Measurements from ENCODE around the gene MAGEL2. TPM values are rescaled to one million over a fixed set of nuclear protein-coding genes. Genes with fewer than 3 reads are reported as not detected.
"Not testable (repeated sequence)": the region's sequence is repeated elsewhere in the genome, so short reads cannot be mapped to it uniquely, and the experiment has no call there.

Gene MAGEL2
- total RNA-seq, 2 experiments from 2014 or later = not detected

GRCh38 chr15:23645371-23646164, 2.1 kb downstream of the MAGEL2 start:
- H3K4me3 Mint-ChIP-seq = no peak overlapping the region
- H3K27ac Mint-ChIP-seq = no peak overlapping the region
- ATAC-seq = no peak
- peaks cover 5% of the 10 kb centered on the region for H3K27me3 Mint-ChIP-seq
- no peaks in the 10 kb centered on the region for H3K4me1 Mint-ChIP-seq
- no peaks in the 10 kb centered on the region for H3K36me3 Mint-ChIP-seq
- H3K9me3 Mint-ChIP-seq (ENCODE audit: low read depth) = no peaks in the 10 kb centered on the region
- DNase-seq = no peak
- CTCF ChIA-PET = no interaction called here

GRCh38 chr15:23644829-23645228, 2.8 kb downstream of the MAGEL2 start:
- H3K4me3 Mint-ChIP-seq = no peak overlapping the region
- H3K27me3 Mint-ChIP-seq = peaks cover 5% of the 10 kb centered on the region
- H3K9me3 Mint-ChIP-seq (ENCODE audit: low read depth) = no peaks in the 10 kb centered on the region
- H3K4me1 Mint-ChIP-seq = no peaks in the 10 kb centered on the region
- H3K27ac Mint-ChIP-seq = no peak overlapping the region
- no peaks in the 10 kb centered on the region for H3K36me3 Mint-ChIP-seq
- DNase-seq = no peak
- no peak for ATAC-seq
- CTCF ChIA-PET = no interaction called here

GRCh38 chr15:23642413-23643044, 5.1 kb downstream of the MAGEL2 start:
- H3K27me3 Mint-ChIP-seq = no peaks in the 10 kb centered on the region
- no peaks in the 10 kb centered on the region for H3K4me1 Mint-ChIP-seq
- CTCF ChIA-PET = interaction anchor here (1.1 to 1.2 kb wide), 2 partner anchors 13 to 1866 kb away, joined by 3 read pairs; no protein-coding TSS in a partner anchor
- H3K4me3 Mint-ChIP-seq = no peak overlapping the region
- no peaks in the 10 kb centered on the region for H3K9me3 Mint-ChIP-seq (ENCODE audit: low read depth)
- DNase-seq (peak; percentile 51), ATAC-seq (no peak)
- no peak overlapping the region for H3K27ac Mint-ChIP-seq
- H3K36me3 Mint-ChIP-seq = no peaks in the 10 kb centered on the region

- ATAC-seq = no peak
- no peak for DNase-seq
- H3K27me3 Mint-ChIP-seq = no peaks in the 10 kb centered on the region
- CTCF ChIA-PET = no interaction called here
- no peaks in the 10 kb centered on the region for H3K36me3 Mint-ChIP-seq
- H3K4me3 Mint-ChIP-seq = no peak overlapping the region
- no peak overlapping the region for H3K27ac Mint-ChIP-seq
- H3K4me1 Mint-ChIP-seq = no peaks in the 10 kb centered on the region
- no peaks in the 10 kb centered on the region for H3K9me3 Mint-ChIP-seq (ENCODE audit: low read depth)
These were observed 13.5 kb downstream of the MAGEL2 start for GRCh38 chr15:23634181-23634580.

- Mint-ChIP-seq H3K4me1 (no peaks in the 10 kb centered on the region), H3K27ac (no peak overlapping the region), H3K4me3 (no peak overlapping the region), H3K9me3 (ENCODE audit: low read depth) (peaks cover 4% of the 10 kb centered on the region), H3K36me3 (no peaks in the 10 kb centered on the region), H3K27me3 (no peaks in the 10 kb centered on the region)
- no peak for ATAC-seq
- CTCF ChIA-PET = interaction anchor here (0.8 kb wide), 2 partner anchors 13 to 230 kb away, joined by 3 read pairs; no protein-coding TSS in a partner anchor
- no peak for DNase-seq
These were observed 18.3 kb downstream of the MAGEL2 start for GRCh38 chr15:23629234-23629805.

- CTCF ChIA-PET = interaction anchor here (0.8 kb wide), 1 partner anchor 230 kb away, joined by 3 read pairs; no protein-coding TSS in a partner anchor
- no peaks in the 10 kb centered on the region for H3K36me3 Mint-ChIP-seq
- H3K4me3 Mint-ChIP-seq = no peak overlapping the region
- H3K27ac Mint-ChIP-seq = no peak overlapping the region
- ATAC-seq (no peak), DNase-seq (no peak)
- no peaks in the 10 kb centered on the region for H3K4me1 Mint-ChIP-seq
- peaks cover 4% of the 10 kb centered on the region for H3K9me3 Mint-ChIP-seq (ENCODE audit: low read depth)
- no peaks in the 10 kb centered on the region for H3K27me3 Mint-ChIP-seq
These were observed 18.9 kb downstream of the MAGEL2 start for GRCh38 chr15:23628612-23629233.

- Mint-ChIP-seq H3K27me3 (no peaks in the 10 kb centered on the region), H3K27ac (no peak overlapping the region), H3K4me3 (no peak overlapping the region), H3K9me3 (ENCODE audit: low read depth) (peaks cover 8% of the 10 kb centered on the region), H3K4me1 (no peaks in the 10 kb centered on the region), H3K36me3 (no peaks in the 10 kb centered on the region)
- DNase-seq (no peak), ATAC-seq (no peak)
- CTCF ChIA-PET = no interaction called here
These were observed 31.1 kb downstream of the MAGEL2 start for GRCh38 chr15:23616536-23616935.

GRCh38 chr15:23606226-23606625, 41.4 kb downstream of the MAGEL2 start:
- H3K4me3 Mint-ChIP-seq = no peak overlapping the region
- CTCF ChIA-PET = no interaction called here
- H3K9me3 Mint-ChIP-seq (ENCODE audit: low read depth) = no peaks in the 10 kb centered on the region
- no peak for DNase-seq
- H3K27ac Mint-ChIP-seq = no peak overlapping the region
- no peak for ATAC-seq
- H3K4me1 Mint-ChIP-seq = no peaks in the 10 kb centered on the region
- no peaks in the 10 kb centered on the region for H3K36me3 Mint-ChIP-seq
- no peaks in the 10 kb centered on the region for H3K27me3 Mint-ChIP-seq

- H3K27me3 Mint-ChIP-seq = no peaks in the 10 kb centered on the region
- ATAC-seq = no peak
- no peak overlapping the region for H3K27ac Mint-ChIP-seq
- DNase-seq = no peak
- CTCF ChIA-PET = no interaction called here
- no peak overlapping the region for H3K4me3 Mint-ChIP-seq
- H3K36me3 Mint-ChIP-seq = no peaks in the 10 kb centered on the region
- no peaks in the 10 kb centered on the region for H3K9me3 Mint-ChIP-seq (ENCODE audit: low read depth)
- H3K4me1 Mint-ChIP-seq = no peaks in the 10 kb centered on the region
These were observed 45.5 kb downstream of the MAGEL2 start for GRCh38 chr15:23602124-23602523.

GRCh38 chr15:23599053-23599452, 48.6 kb downstream of the MAGEL2 start:
- ATAC-seq (no peak), DNase-seq (no peak)
- no peak overlapping the region for H3K27ac Mint-ChIP-seq
- H3K4me1 Mint-ChIP-seq = no peaks in the 10 kb centered on the region
- CTCF ChIA-PET = no interaction called here
- H3K9me3 Mint-ChIP-seq (ENCODE audit: low read depth) = peaks cover 2% of the 10 kb centered on the region
- H3K36me3 Mint-ChIP-seq = no peaks in the 10 kb centered on the region
- H3K4me3 Mint-ChIP-seq = no peak overlapping the region
- H3K27me3 Mint-ChIP-seq = no peaks in the 10 kb centered on the region

- H3K4me1 Mint-ChIP-seq; H3K36me3 Mint-ChIP-seq; H3K9me3 Mint-ChIP-seq (ENCODE audit: low read depth): not testable (repeated sequence)
These were observed 50.4 kb downstream of the MAGEL2 start for GRCh38 chr15:23597278-23597677.

GRCh38 chr15:23596736-23597135, 50.9 kb downstream of the MAGEL2 start:
- DNase-seq (no peak), ATAC-seq (no peak)
- H3K27ac Mint-ChIP-seq = no peak overlapping the region
- CTCF ChIA-PET = no interaction called here
- H3K4me3 Mint-ChIP-seq = no peak overlapping the region
- H3K36me3 Mint-ChIP-seq = no peaks in the 10 kb centered on the region
- H3K27me3 Mint-ChIP-seq = no peaks in the 10 kb centered on the region
- H3K4me1 Mint-ChIP-seq = no peaks in the 10 kb centered on the region
- peaks cover 2% of the 10 kb centered on the region for H3K9me3 Mint-ChIP-seq (ENCODE audit: low read depth)

More at GRCh38 chr15:23597278-23597677, 50.4 kb downstream of the MAGEL2 start:
- CTCF ChIA-PET, ATAC-seq, H3K27me3 Mint-ChIP-seq, H3K4me3 Mint-ChIP-seq, DNase-seq, H3K27ac Mint-ChIP-seq: not testable (repeated sequence)

GRCh38 chr15:23595368-23595767, 52.3 kb downstream of the MAGEL2 start:
- CTCF ChIA-PET = no interaction called here
- Mint-ChIP-seq H3K27me3 (no peaks in the 10 kb centered on the region), H3K27ac (no peak overlapping the region)

More at GRCh38 chr15:23595368-23595767, 52.3 kb downstream of the MAGEL2 start:
- H3K36me3 Mint-ChIP-seq = no peaks in the 10 kb centered on the region
- H3K4me1 Mint-ChIP-seq = no peaks in the 10 kb centered on the region
- DNase-seq = no peak
- H3K4me3 Mint-ChIP-seq = no peak overlapping the region
- H3K9me3 Mint-ChIP-seq (ENCODE audit: low read depth) = peaks cover 2% of the 10 kb centered on the region
- ATAC-seq = no peak

Data from activated CD8-positive, alpha-beta memory T cell treated with anti-CD3 and anti-CD28 coated beads, Interleukin-2, amount 10 ng/mL, durations not matched to agents 7 days and 5 days (primary cell).